Measurements from ENCODE around the gene ATXN7L1. TPM values are rescaled to one million over a fixed set of nuclear protein-coding genes. Genes with fewer than 3 reads are reported as not detected.
"Not testable (repeated sequence)": the region's sequence is repeated elsewhere in the genome, so short reads cannot be mapped to it uniquely, and the experiment has no call there.

ATXN7L1 gene
- total RNA-seq, 1 donor from 2014 or later = 7.6 TPM

DNA sequence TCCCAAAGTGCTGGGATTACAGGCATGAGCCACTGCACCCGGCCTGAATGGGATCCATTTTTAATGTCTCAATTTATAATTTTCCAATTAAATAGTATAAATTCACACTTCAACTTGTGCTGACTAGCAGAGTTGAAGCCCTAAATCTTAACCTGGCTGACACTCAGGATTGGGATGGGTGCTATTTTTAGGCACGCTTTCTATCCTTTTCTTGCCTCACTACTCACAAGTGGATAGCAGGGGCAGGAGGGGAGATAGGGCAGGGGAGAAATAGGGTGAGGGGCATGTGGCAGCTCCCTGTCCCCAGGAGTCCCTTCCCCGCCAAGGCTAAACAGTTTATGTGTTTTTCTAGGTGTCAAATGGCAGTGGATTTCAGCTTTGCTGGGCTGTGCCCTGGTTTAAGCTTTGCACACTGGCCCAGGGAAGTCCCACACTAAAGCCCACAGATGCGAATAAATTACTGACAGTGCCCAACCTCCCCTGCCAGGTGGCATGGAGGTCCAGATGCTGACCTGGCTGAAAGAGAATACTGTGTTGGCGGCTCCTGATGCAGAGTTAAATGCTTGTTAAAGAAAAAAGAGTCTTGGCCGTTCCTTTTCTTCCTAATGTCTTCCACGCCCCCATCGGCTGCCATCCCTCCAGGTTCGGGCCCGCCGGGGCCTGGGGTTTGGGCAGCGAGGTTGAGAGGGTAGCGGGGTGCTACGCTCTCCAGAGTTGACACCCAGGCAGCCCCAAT is 259.0 kb downstream of the ATXN7L1 start:
- no peak for DNase-seq (ENCODE audit: low read depth)

DNA sequence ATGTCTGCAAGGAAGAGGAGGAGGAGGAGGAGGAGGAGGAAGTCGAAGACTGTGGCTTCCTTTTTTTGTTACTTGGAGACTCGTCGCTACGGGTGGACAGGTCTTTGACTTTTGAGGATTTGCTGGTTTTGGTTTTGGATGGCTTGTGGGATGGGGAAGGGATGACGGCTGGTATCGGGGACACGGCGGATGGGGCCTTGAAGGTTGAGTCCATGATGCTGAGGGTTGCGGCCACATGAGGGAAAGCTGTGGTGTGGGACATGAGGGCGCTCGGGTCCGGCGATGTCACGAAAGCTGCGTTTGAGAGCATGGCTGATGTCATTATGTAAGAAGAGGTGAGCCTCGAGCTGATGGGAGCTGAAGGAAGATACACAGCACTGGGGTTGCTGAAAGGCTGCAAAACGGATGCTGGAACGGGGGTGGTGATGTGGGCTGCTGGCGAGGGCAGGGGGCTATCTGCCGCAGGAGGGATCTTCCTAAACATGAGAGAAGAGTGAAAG is 262.0 kb downstream of the ATXN7L1 start:
- no peak for DNase-seq (ENCODE audit: low read depth)

- no peak for DNase-seq (ENCODE audit: low read depth)
Measured at GRCh38 chr7:105613611-105614330, 262.6 kb downstream of the ATXN7L1 start.

DNA sequence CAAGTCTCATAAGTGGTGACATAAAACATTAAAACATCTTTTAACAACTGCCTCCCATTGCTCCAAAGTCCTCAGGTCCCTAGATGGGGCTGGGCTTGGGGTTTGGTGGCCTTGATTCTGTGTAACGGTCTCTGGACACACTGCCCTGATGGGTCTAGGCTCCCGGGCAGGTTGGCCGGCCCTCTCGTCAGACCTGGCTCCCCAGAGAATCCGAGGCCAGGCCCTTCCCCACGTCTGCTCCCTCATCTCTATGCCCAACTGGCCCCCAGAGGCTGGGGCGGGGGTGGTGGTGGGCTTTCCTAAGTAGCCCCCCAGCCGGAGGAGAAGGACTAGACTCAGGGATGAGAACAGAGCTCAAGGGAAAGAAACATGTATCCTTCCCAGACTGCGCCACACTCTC is 263.6 kb downstream of the ATXN7L1 start:
- no peak for DNase-seq (ENCODE audit: low read depth)

DNA sequence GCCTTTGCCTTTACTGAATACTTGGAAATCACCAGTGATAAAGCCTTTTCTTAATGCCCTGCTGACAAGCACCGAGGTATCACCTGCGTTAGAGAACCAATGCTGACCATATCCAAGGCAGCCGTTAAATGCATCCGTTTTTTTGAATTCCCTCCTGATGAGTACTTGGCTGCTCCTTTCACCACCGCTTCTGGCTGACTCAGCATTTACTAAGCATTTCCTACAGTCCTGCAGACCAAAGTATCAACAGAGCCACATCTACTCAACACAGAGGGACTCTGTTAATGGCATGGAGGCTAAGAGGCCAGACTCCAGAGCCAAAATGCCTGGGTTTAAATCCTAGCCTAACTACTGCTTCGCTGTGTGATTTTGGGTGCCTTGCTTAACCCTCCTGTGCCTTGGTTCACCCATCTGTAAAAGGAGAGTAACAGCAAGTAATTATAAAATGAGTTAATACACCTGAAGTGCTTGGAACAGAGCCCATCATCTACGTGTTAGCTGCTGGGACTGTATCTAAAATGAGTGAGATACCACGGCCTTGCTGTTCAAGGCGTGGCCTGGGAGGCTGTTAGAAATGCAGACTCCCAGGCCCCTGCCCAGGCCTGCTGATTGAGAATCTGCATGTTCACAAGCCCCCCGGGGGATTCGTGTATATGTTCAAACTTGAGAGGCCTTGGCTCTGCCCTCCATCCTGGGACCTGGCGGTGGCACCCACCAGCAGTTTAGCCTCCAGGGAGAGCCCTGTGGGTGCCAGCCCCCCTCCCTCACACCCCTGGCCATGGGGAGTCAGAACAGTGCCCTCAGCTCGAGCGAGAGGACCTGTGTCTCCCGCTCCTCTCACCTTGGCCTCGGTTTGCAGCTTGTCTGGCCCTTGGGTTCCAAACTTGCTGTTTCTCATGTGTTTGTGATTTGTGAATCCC is 264.3 kb downstream of the ATXN7L1 start:
- DNase-seq (ENCODE audit: low read depth) = peak; percentile 19

- DNase-seq (ENCODE audit: low read depth) = no peak
Measured at GRCh38 chr7:105610165-105610930, 266.1 kb downstream of the ATXN7L1 start.

GRCh38 chr7:105602325-105603305 is 273.8 kb downstream of the ATXN7L1 start:
- no peak for DNase-seq (ENCODE audit: low read depth)

DNA sequence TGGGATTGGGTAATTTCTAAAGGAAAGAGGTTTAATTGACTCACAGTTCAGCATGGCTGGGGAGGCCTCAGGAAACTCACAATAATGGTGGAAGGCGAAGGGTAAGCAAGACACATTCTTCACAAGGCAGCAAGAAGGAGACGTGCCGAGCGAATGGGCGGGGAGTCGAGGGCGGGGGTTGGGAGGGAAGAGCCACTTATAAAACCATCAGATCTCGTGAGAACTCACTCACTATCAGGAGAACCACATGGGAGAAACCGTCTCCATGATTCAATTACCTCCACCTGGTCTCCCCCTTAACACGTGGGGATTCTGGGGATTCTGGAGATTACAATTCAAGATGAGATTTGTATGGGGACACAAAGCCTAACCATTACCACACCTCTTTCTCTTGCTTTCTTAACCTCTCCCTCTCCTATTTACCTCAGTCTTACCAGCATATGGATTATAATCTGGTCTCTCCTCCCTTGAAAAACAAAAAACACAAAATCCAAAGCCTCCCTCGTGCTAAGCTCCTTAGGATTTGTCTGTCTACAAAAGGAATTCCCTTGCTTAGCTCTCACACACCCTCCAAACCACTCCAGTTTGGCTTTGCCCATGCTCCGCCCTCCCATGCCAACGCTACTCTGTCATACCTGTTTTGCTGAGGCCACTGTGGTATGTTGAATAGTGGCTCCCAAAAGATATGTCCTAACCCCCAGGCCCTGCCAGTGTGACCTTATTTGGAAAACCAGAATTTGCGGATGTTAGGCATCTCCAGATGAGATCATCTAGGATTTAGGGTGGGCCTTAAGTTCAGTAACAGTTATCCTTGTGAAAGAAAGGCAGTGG is 275.5 kb downstream of the ATXN7L1 start:
- no peak for DNase-seq (ENCODE audit: low read depth)

DNA sequence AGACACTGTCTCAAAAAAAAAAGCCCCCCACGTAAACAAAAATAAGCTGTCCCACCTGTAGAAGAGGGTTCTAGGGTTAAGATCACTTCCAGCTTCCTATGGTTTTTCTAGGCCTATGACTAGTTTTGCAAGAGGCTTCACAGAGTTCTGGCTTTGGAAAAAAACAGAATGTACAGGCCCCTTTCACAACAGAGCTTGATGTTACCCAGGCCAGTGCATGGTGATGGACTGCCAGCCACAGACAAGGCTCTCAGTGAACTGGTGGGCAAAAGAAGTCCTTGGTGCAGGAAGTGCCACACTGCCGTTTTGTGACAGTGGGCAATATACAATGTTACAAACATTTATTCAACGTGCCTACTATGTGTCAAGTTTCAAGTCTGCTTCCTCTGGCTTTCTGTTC is 276.8 kb downstream of the ATXN7L1 start:
- DNase-seq (ENCODE audit: low read depth) = no peak

DNA sequence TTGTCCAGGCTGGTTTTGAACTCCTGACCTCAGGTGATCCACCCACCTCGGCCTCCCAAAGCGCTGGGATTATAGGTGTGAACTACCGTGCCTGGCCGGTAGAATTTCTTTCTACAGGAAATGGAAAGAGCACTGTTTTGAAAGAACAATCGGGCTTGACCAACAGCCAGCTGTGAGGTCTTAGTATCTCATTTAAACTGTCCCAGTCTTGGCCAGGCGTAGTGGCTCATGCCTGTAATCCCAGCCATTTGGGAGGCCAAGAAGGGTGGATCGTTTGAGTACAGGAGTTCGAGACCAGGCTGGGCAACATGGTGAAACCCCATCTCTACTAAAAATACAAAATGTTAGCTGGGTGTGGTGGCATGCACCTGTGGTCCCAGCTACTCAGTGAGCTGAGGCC is 277.3 kb downstream of the ATXN7L1 start:
- not testable (repeated sequence) for DNase-seq (ENCODE audit: low read depth)

GRCh38 chr7:105596866-105597265 is 279.5 kb downstream of the ATXN7L1 start:
- DNase-seq (ENCODE audit: low read depth) = no peak

GRCh38 chr7:105594034-105594433 is 282.4 kb downstream of the ATXN7L1 start:
- no peak for DNase-seq (ENCODE audit: low read depth)

DNA sequence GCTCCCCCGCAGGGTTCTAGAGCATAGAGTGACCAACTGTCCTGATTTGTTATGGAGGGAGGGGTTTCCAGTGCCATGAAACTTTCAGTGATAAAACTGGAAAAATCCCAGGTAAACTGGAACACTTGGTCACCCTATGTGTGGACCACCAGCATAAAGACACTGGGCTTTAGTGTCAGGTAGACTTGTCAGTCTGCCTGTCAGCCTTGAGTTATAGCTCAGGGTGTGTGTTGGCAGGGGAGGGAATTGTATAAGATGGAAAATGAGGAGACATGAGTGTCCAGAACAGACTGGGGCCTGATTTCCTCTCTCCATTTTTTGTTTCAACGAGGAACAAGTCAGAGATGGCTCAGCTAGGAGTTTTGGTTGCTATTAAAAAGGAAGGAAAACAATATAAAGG is 284.9 kb downstream of the ATXN7L1 start:
- DNase-seq (ENCODE audit: low read depth) = no peak

- DNase-seq (ENCODE audit: low read depth) = no peak
Measured at GRCh38 chr7:105590793-105591192, 285.6 kb downstream of the ATXN7L1 start.

GRCh38 chr7:105589356-105590077 is 286.9 kb downstream of the ATXN7L1 start:
- peak; percentile 79 for DNase-seq (ENCODE audit: low read depth)

GRCh38 chr7:105587909-105588635 is 288.3 kb downstream of the ATXN7L1 start:
- DNase-seq (ENCODE audit: low read depth) = no peak

- no peak for DNase-seq (ENCODE audit: low read depth)
Measured at GRCh38 chr7:105585850-105586500, 290.4 kb downstream of the ATXN7L1 start.

Measured in renal cortical epithelial cell (primary cell).